ENCODE data around the gene TBC1D4. TPM values are rescaled to one million over a fixed set of nuclear protein-coding genes. Genes with fewer than 3 reads are reported as not detected.

Gene TBC1D4
- total and polyA plus RNA-seq, 10 of the 15 experiments (the other 5 are each of a cell fraction or from before 2014, with no cell fraction given) = 11.0 to 38.6 (median 25.5) TPM

DNA sequence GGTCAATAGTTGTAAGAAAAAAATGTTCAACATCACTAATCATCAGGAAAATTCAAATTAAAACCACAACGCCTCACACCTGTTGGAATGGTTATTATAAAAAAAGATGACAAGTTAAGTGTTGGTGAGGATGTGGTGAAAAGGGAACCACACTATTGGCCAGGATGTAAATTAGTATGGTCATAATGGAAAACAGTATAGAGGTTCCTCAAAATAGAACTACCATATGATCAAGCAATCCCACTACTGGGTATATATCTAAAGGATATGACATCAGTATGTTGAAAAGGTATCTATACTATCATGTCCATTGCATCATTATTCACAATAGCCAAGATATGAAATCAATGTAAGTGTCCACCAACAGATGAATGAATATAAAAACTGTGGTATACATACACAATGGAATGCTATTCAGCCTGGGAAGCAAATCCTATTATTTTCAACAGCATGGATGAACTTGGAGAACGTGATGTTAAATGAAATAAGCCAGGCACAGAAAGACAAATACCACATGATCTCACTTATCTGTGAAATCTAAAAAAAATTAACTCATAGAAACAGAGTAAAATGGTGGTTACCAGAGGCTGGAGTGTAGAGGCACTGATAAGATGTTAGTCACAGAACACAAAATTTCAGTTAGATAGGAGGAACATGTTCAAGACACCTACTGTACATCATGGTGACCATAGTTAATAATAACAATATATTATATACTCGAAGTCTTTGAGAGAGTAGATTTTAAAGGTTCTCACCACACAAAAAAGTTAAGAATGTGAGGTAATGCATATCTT is 56.6 kb downstream of the TBC1D4 start (continued):
- TF ChIP-seq, protein P1, sequence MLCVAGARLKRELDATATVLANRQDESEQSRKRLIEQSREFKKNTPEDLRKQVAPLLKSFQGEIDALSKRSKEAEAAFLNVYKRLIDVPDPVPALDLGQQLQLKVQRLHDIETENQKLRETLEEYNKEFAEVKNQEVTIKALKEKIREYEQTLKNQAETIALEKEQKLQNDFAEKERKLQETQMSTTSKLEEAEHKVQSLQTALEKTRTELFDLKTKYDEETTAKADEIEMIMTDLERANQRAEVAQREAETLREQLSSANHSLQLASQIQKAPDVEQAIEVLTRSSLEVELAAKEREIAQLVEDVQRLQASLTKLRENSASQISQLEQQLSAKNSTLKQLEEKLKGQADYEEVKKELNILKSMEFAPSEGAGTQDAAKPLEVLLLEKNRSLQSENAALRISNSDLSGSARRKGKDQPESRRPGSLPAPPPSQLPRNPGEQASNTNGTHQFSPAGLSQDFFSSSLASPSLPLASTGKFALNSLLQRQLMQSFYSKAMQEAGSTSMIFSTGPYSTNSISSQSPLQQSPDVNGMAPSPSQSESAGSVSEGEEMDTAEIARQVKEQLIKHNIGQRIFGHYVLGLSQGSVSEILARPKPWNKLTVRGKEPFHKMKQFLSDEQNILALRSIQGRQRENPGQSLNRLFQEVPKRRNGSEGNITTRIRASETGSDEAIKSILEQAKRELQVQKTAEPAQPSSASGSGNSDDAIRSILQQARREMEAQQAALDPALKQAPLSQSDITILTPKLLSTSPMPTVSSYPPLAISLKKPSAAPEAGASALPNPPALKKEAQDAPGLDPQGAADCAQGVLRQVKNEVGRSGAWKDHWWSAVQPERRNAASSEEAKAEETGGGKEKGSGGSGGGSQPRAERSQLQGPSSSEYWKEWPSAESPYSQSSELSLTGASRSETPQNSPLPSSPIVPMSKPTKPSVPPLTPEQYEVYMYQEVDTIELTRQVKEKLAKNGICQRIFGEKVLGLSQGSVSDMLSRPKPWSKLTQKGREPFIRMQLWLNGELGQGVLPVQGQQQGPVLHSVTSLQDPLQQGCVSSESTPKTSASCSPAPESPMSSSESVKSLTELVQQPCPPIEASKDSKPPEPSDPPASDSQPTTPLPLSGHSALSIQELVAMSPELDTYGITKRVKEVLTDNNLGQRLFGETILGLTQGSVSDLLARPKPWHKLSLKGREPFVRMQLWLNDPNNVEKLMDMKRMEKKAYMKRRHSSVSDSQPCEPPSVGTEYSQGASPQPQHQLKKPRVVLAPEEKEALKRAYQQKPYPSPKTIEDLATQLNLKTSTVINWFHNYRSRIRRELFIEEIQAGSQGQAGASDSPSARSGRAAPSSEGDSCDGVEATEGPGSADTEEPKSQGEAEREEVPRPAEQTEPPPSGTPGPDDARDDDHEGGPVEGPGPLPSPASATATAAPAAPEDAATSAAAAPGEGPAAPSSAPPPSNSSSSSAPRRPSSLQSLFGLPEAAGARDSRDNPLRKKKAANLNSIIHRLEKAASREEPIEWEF (IDR thresholded peaks at IDR 0.05; ENCODE audit: insufficient replicate concordance, low read depth, low read length) = no peak
- no peak for TF ChIP-seq RBBP5 (conservative IDR thresholded peaks at IDR 0.05)

- FAIRE-seq = no peak
- ChIA-PET RAD21 (ENCODE audit: unreplicated experiment) (no interaction called here), CTCF (interaction anchor here (1.4 kb wide), 1 partner anchor 10 kb away, joined by 3 read pairs; no protein-coding TSS in a partner anchor), SMC1A (ENCODE audit: uncharacterized antibody, unreplicated experiment) (interaction anchor here (0.6 to 1.3 kb wide), 2 partner anchors 11 to 60 kb away, joined by 3 to 4 read pairs; no protein-coding TSS in a partner anchor), POLR2A (no interaction called here)
- no peak for ATAC-seq
- no peak overlapping the region for H3K4me2 ChIP-seq (ENCODE audit: control insufficient read depth, insufficient read depth)
- H3K27ac ChIP-seq (ENCODE audit: control insufficient read depth, insufficient read depth) = no peak overlapping the region
- no TSS peak for BruUV-seq (replicated peaks)
- H4K20me1 ChIP-seq (ENCODE audit: control insufficient read depth, insufficient read depth) = no peaks in the 10 kb centered on the region
- peaks cover 6% of the 10 kb centered on the region for H3K79me2 ChIP-seq (ENCODE audit: control insufficient read depth, insufficient read depth, low read length)
- in situ Hi-C loops (cut with MboI) = no loop called here
- H3K9me3 ChIP-seq (replicated peaks; ENCODE audit: control insufficient read depth, insufficient read depth, low read length) = no peaks in the 10 kb centered on the region; the same call in 2 of the 3 replicates
- intact Hi-C loops (cut with micrococcal nuclease; ENCODE audit: unreplicated experiment) = no loop called here
- no peak overlapping the region for H3K4me3 ChIP-seq
- no peak overlapping the region for H2AFZ ChIP-seq (ENCODE audit: control insufficient read depth, low read depth, low read length)
- H3K27me3 ChIP-seq (replicated peaks in 1 of 2; ENCODE audit: control insufficient read depth in 2 of 2, insufficient read depth in 2 of 2, low read length in 1 of 2) = no peaks in the 10 kb centered on the region
- H3K4me1 ChIP-seq (ENCODE audit: control insufficient read depth, insufficient read depth, low read length) = peaks cover 4% of the 10 kb centered on the region; the same call in 1 of the 2 replicates
- no peak overlapping the region for H3K9ac ChIP-seq (ENCODE audit: control insufficient read depth, insufficient read depth, low read length)
- H3K36me3 ChIP-seq (ENCODE audit: control insufficient read depth in 2 of 2, insufficient read depth in 2 of 2, low read length in 1 of 2) = no peaks in the 10 kb centered on the region
- DNase-seq (ENCODE audit: low read depth, low spot score) = no peak
- 64% methylated on average over 3 of the region's 3 CpGs for WGBS (ENCODE audit: insufficient coverage, insufficient replicate concordance, low lambda C conversion rate, missing lambda C conversion rate)
- no peak for TF ChIP-seq IKZF2 (IDR thresholded peaks at IDR 0.05)
- no peak for TF ChIP-seq MAX (IDR thresholded peaks at IDR 0.05; ENCODE audit: low read depth, low read length)
- TF ChIP-seq TARDBP (IDR thresholded peaks at IDR 0.05; ENCODE audit: borderline replicate concordance) = no peak
- TF ChIP-seq, protein P2, sequence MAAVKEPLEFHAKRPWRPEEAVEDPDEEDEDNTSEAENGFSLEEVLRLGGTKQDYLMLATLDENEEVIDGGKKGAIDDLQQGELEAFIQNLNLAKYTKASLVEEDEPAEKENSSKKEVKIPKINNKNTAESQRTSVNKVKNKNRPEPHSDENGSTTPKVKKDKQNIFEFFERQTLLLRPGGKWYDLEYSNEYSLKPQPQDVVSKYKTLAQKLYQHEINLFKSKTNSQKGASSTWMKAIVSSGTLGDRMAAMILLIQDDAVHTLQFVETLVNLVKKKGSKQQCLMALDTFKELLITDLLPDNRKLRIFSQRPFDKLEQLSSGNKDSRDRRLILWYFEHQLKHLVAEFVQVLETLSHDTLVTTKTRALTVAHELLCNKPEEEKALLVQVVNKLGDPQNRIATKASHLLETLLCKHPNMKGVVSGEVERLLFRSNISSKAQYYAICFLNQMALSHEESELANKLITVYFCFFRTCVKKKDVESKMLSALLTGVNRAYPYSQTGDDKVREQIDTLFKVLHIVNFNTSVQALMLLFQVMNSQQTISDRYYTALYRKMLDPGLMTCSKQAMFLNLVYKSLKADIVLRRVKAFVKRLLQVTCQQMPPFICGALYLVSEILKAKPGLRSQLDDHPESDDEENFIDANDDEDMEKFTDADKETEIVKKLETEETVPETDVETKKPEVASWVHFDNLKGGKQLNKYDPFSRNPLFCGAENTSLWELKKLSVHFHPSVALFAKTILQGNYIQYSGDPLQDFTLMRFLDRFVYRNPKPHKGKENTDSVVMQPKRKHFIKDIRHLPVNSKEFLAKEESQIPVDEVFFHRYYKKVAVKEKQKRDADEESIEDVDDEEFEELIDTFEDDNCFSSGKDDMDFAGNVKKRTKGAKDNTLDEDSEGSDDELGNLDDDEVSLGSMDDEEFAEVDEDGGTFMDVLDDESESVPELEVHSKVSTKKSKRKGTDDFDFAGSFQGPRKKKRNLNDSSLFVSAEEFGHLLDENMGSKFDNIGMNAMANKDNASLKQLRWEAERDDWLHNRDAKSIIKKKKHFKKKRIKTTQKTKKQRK (IDR thresholded peaks at IDR 0.05; ENCODE audit: low read depth, low read length) = no peak
- TF ChIP-seq FOS (IDR thresholded peaks at IDR 0.05; ENCODE audit: borderline replicate concordance, extremely low read depth, insufficient read length) = no peak
- TF ChIP-seq TCF3 (IDR thresholded peaks at IDR 0.05; ENCODE audit: borderline replicate concordance, insufficient read depth, low read depth, low read length) = no peak
Measured at GRCh38 chr13:75423946-75424345, 58.0 kb downstream of the TBC1D4 start.

Data from GM12878 (cell line).